Right lobe of liver (tissue), 6 donors: ENCODE results near the gene ACP3. TPM values are rescaled to one million over a fixed set of nuclear protein-coding genes. Genes with fewer than 3 reads are reported as not detected.

Experiments
- ATAC-seq, 4 donors: fragments of 200-7000 bp; cut with Tn5 transposase; one replicate each; pipeline ENCODE4 v1.9.1; 2020; ENCODE audit warnings: mild to moderate bottlenecking in 4 of 4, moderate library complexity in 4 of 4
- DNase-seq, 3 donors: peaks; one replicate each; pipeline ENCODE4 v3.0.0-alpha.2; 2020
- H3K27ac ChIP-seq, 3 donors: fragments of 200-600 bp; one replicate each; pipeline ENCODE4 v1.8.0; 2022
- H3K27me3 ChIP-seq, 2 donors: fragments of 200-600 bp; one replicate each; pipeline ENCODE4 v1.8.0; 2022
- H3K36me3 ChIP-seq, 4 donors: fragments of 200-600 bp; sonication (generic) in 1 of 4; one replicate each; pipeline versions ENCODE4 v1.5.1 to v1.8.0; 2017 to 2022; ENCODE audit warnings: control low read depth in 1 of 4
- H3K4me1 ChIP-seq, 4 donors: fragments of 200-600 bp; sonication (generic) in 1 of 4; one replicate each; pipeline versions ENCODE4 v1.5.1 to v1.8.0; 2017 to 2022; ENCODE audit warnings: control low read depth in 1 of 4
- H3K4me3 ChIP-seq, 3 donors: fragments of 200-600 bp; one replicate each; pipeline ENCODE4 v1.8.0; 2022
- H3K9me3 ChIP-seq, 4 donors: fragments of 200-600 bp; sonication (generic) in 1 of 4; one replicate each; pipeline versions ENCODE4 v1.5.1 to v1.8.0; 2017 to 2022; ENCODE audit warnings: control low read depth in 1 of 4
- CTCF ChIP-seq, 4 donors: fragments of 200-600 bp in 3 of 4; fragments of 450-650 bp in 1 of 4; IDR thresholded peaks; one replicate each; pipeline versions ENCODE4 v1.5.1 to v1.8.0; 2016 to 2022; ENCODE audit warnings: antibody characterized with exemption in 4 of 4, mild to moderate bottlenecking in 2 of 4
- POLR2A ChIP-seq: fragments of 450-650 bp; IDR thresholded peaks from one replicate; pipeline ENCODE4 v1.6.1; 2017; ENCODE audit warnings: antibody characterized with exemption, mild to moderate bottlenecking
- WGBS: methylation state at CpG from one replicate; pipeline ENCODE4 v1.1.6; 2018; ENCODE audit warnings: low coverage, low lambda C conversion rate; ENCODE audit not compliant: insufficient coverage; ENCODE audit errors: missing lambda C conversion rate; 5-methylcytosine and 5-hydroxymethylcytosine counted together
- intact Hi-C, 2 donors: fragments of 100-400 bp; cut with DNase I; formaldehyde crosslinking; loops; one replicate each; pipeline versions ENCODE4 v1.11.2 to v1.14.1; 2022
- total RNA-seq, 6 experiments: library from RNA; depleted of rRNA in 2 of 6; stranded (reverse); fragments of >200 nt in 2 of 6; fragmentation: NEBNext Ultra II Directional in 3 of 6; extraction: Animal tissue kit (Norgen Biotek cat#: 25700) in 3 of 6; gene quantifications; one replicate each; pipeline versions ENCODE4 v1.1.0 to v1.2.4, GENCODE V29; 2016 to 2023
- donor health status: DM: no; HTN: yes; CAD: no.
- donor health status: DM: no; HTN: no; CAD: no.
- donor health status: DM: no; HTN: no; CAD: no.
- donor health status: DM: no; HTN: yes; CAD: no.
- donor health status: DM: no; HTN: yes; CAD: no.

Gene ACP3
- total RNA-seq, 6 experiments from 2014 or later, result 0.12 to 0.49 (median 0.22) TPM; not detected in 1

- Histone ChIP-seq H3K4me1 (no peaks in the 10 kb centered on the region), H3K27me3 (no peaks in the 10 kb centered on the region), H3K9me3 (no peaks in the 10 kb centered on the region), H3K36me3 (no peaks in the 10 kb centered on the region), H3K4me3 (no peak overlapping the region), H3K27ac (no peak overlapping the region)
- TF ChIP-seq CTCF (IDR thresholded peaks at IDR 0.05) (no peak), POLR2A (no peak)
- DNase-seq (no peak), ATAC-seq (peak in 3 of 4 donors; percentile 20 to 71 (median 48))
- 60% methylated on average over 3 of the region's 3 CpGs for WGBS
- intact Hi-C loops, result no loop called here
These were observed 87.1 kb downstream of the ACP3 start for GRCh38 chr3:132404276-132404675.

GRCh38 chr3:132405188-132405587, 88.0 kb downstream of the ACP3 start:
- DNase-seq (no peak), ATAC-seq (peak; percentile 31 to 86 (median 58))
- H3K36me3 ChIP-seq, result no peaks in the 10 kb centered on the region
- H3K4me3 ChIP-seq, result no peak overlapping the region
- WGBS, result 45% methylated on average over 1 of the region's 1 CpG
- no peaks in the 10 kb centered on the region for H3K4me1 ChIP-seq
- H3K27ac ChIP-seq, result no peak overlapping the region
- no peaks in the 10 kb centered on the region for H3K9me3 ChIP-seq
- intact Hi-C loops, result no loop called here
- no peak for TF ChIP-seq CTCF (IDR thresholded peaks at IDR 0.05)
- no peak for TF ChIP-seq POLR2A
- H3K27me3 ChIP-seq, result no peaks in the 10 kb centered on the region

GRCh38 chr3:132405609-132406299, 88.5 kb downstream of the ACP3 start:
- Histone ChIP-seq H3K4me3 (no peak overlapping the region), H3K27ac (no peak overlapping the region), H3K36me3 (no peaks in the 10 kb centered on the region), H3K9me3 (no peaks in the 10 kb centered on the region), H3K27me3 (no peaks in the 10 kb centered on the region), H3K4me1 (no peaks in the 10 kb centered on the region)
- DNase-seq, result no peak
- WGBS, result 58% methylated on average over 4 of the region's 4 CpGs
- TF ChIP-seq CTCF (IDR thresholded peaks at IDR 0.05) (no peak), POLR2A (no peak)
- ATAC-seq, result no peak
- intact Hi-C loops, result no loop called here

- no peak overlapping the region for H3K27ac ChIP-seq
- H3K4me3 ChIP-seq, result no peak overlapping the region
- no peaks in the 10 kb centered on the region for H3K9me3 ChIP-seq
- no peaks in the 10 kb centered on the region for H3K4me1 ChIP-seq
- intact Hi-C loops, result no loop called here
- no peaks in the 10 kb centered on the region for H3K27me3 ChIP-seq
- ATAC-seq (peak in 1 of 4 donors; percentile 38), DNase-seq (no peak)
- H3K36me3 ChIP-seq, result no peaks in the 10 kb centered on the region
- no peak for TF ChIP-seq CTCF (IDR thresholded peaks at IDR 0.05)
- no peak for TF ChIP-seq POLR2A
- 94% methylated on average over 2 of the region's 2 CpGs for WGBS
These were observed 89.4 kb downstream of the ACP3 start for GRCh38 chr3:132406587-132406986.
